ENCODE results near the gene RNF181. TPM values are rescaled to one million over a fixed set of nuclear protein-coding genes. Genes with fewer than 3 reads are reported as not detected.
"Not testable (repeated sequence)": the region's sequence is repeated elsewhere in the genome, so short reads cannot be mapped to it uniquely, and the experiment has no call there.

Gene RNF181
- total RNA-seq, 6 donors from 2014 or later, result 81.7 to 164 (median 108) TPM

GRCh38 chr2:85591563-85591962, 4.0 kb upstream of the RNF181 start:
- WGBS, 2 donors, result 62 to 78% methylated on average over 10 to 12 of the region's 12 CpGs
- H3K4me3 ChIP-seq, result no peak overlapping the region
- no peaks in the 10 kb centered on the region for H3K27me3 ChIP-seq
- DNase-seq (no peak), ATAC-seq (ENCODE audit: low FRiP score in 2 of 2) (no peak)
- H3K36me3 ChIP-seq, result peaks cover 0 to 7% (median 0%) of the 10 kb centered on the region in 4 donors
- no peak for TF ChIP-seq POLR2A (IDR thresholded peaks at IDR 0.05)
- no peaks in the 10 kb centered on the region for H3K9me3 ChIP-seq
- peaks cover 70 to 79% (median 76%) of the 10 kb centered on the region in 4 donors for H3K4me1 ChIP-seq
- peak overlapping the region; percentile 89 to 97 (median 96) for H3K27ac ChIP-seq

- ATAC-seq (ENCODE audit: low FRiP score in 2 of 2); H3K9me3 ChIP-seq; H3K4me3 ChIP-seq; H3K27me3 ChIP-seq; DNase-seq: not testable (repeated sequence)
- Histone ChIP-seq H3K36me3 (peaks cover 4 to 12% (median 5%) of the 10 kb centered on the region in 4 donors), H3K27ac (peak overlapping the region; percentile 89 to 97 (median 96)), H3K4me1 (peaks cover 67 to 78% (median 74%) of the 10 kb centered on the region in 4 donors)
- 93% methylated on average over 9 of the region's 9 CpGs for WGBS, 2 donors
Observed at GRCh38 chr2:85592299-85592698, 3.2 kb upstream of the RNF181 start.

- no peaks in the 10 kb centered on the region for H3K9me3 ChIP-seq
- peak overlapping the region; percentile 8 to 97 (median 65) for H3K27ac ChIP-seq
- DNase-seq (no peak), ATAC-seq (ENCODE audit: low FRiP score in 2 of 2) (no peak)
- 52 to 86% methylated on average over 1 to 3 of the region's 3 CpGs for WGBS, 2 donors
- H3K4me3 ChIP-seq, result no peak overlapping the region
- H3K4me1 ChIP-seq, result peaks cover 60 to 71% (median 67%) of the 10 kb centered on the region in 4 donors
- peaks cover 8 to 20% (median 10%) of the 10 kb centered on the region in 4 donors for H3K36me3 ChIP-seq
- H3K27me3 ChIP-seq, result no peaks in the 10 kb centered on the region
- TF ChIP-seq CTCF (IDR thresholded peaks at IDR 0.05) (no peak), EP300 (IDR thresholded peaks at IDR 0.05) (no peak)
Observed at GRCh38 chr2:85593023-85593422, 2.5 kb upstream of the RNF181 start.

- Histone ChIP-seq H3K27me3 (no peaks in the 10 kb centered on the region), H3K4me1 (peaks cover 42 to 59% (median 49%) of the 10 kb centered on the region in 4 donors), H3K4me3 (peak overlapping the region; percentile 34 to 88 (median 83)), H3K36me3 (peaks cover 9 to 37% (median 23%) of the 10 kb centered on the region in 4 donors), H3K9me3 (no peaks in the 10 kb centered on the region), H3K27ac (peak overlapping the region; percentile 86 to 97 (median 94))
- ATAC-seq (ENCODE audit: low FRiP score in 2 of 2), result no peak
- 15 to 29% methylated on average over 11 to 13 of the region's 13 CpGs for whole genome bisulfite sequencing, 2 donors
- TF ChIP-seq EP300 (IDR thresholded peaks at IDR 0.05) (no peak), CTCF (IDR thresholded peaks at IDR 0.05) (no peak), POLR2A (IDR thresholded peaks at IDR 0.05) (no peak), POLR2AphosphoS5 (IDR thresholded peaks at IDR 0.05) (no peak)
- DNase-seq, result no peak
Observed at GRCh38 chr2:85594715-85595300, 737 bp upstream of the RNF181 start.

GRCh38 chr2:85596026-85596333, 435 bp downstream of the RNF181 start:
- ATAC-seq (ENCODE audit: low FRiP score in 2 of 2), result no peak
- Histone ChIP-seq H3K4me3 (peak overlapping the region; percentile 34 to 88 (median 83)), H3K4me1 (peaks cover 30 to 50% (median 41%) of the 10 kb centered on the region in 4 donors), H3K36me3 (peaks cover 9 to 46% (median 23%) of the 10 kb centered on the region in 4 donors), H3K27me3 (no peaks in the 10 kb centered on the region), H3K9me3 (no peaks in the 10 kb centered on the region), H3K27ac (peak overlapping the region; percentile 86 to 97 (median 94))
- TF ChIP-seq POLR2A (IDR thresholded peaks at IDR 0.05) (no peak), POLR2AphosphoS5 (IDR thresholded peaks at IDR 0.05) (no peak), CTCF (IDR thresholded peaks at IDR 0.05) (no peak), EP300 (IDR thresholded peaks at IDR 0.05) (no peak)
- DNase-seq, result no peak
- 1 to 2% methylated on average over 9 to 10 of the region's 10 CpGs for WGBS, 2 donors
